ENCODE measurements around the gene ATP8B3. TPM values are rescaled to one million over a fixed set of nuclear protein-coding genes. Genes with fewer than 3 reads are reported as not detected.

The ATP8B3 gene
- total and polyA plus RNA-seq, 2 of the 13 experiments (the other 11 are each of a cell fraction or from before 2014, with no cell fraction given): 2.6 to 5.9 TPM

GRCh38 chr19:1850809-1851653 is 39.0 kb upstream of the ATP8B3 start (continued):
- peak; percentile 57 for TF ChIP-seq ZFP36 (IDR thresholded peaks at IDR 0.05; ENCODE audit: borderline replicate concordance, low read depth, low read length, partially characterized antibody)
- peak; percentile 79 for TF ChIP-seq ZMYM3 (CRISPR knock-in tag; IDR thresholded peaks at IDR 0.05)
- no peak for TF ChIP-seq SMARCE1 (IDR thresholded peaks at IDR 0.05; ENCODE audit: borderline replicate concordance)
- no peak for TF ChIP-seq HNRNPLL (IDR thresholded peaks at IDR 0.05; ENCODE audit: low read depth, low read length, poor library complexity, severe bottlenecking)
- peak; percentile 50 for TF ChIP-seq AGO2 (optimal IDR thresholded peaks at IDR 0.05; ENCODE audit: low read depth, low read length)
- TF ChIP-seq GPN1 (CRISPR knock-in tag; IDR thresholded peaks at IDR 0.05; ENCODE audit: borderline replicate concordance): no peak

GRCh38 chr19:1849886-1850398 is 37.9 kb upstream of the ATP8B3 start:
- POLR2A ChIA-PET: no interaction called here
- Histone ChIP-seq H3K27ac (ENCODE audit: extremely low read length, insufficient read depth, low read length) (no peak overlapping the region), H3K36me3 (replicated peaks in 1 of 2; ENCODE audit: control insufficient read depth in 1 of 2, insufficient read depth in 2 of 2, low read length in 2 of 2) (peaks cover 4 to 9% of the 10 kb centered on the region in 2 experiments; a peak in 2 of 5 replicates), H3K4me1 (ENCODE audit: insufficient read depth, low read length) (peaks cover 33% of the 10 kb centered on the region), H3K4me3 (replicated peaks in 1 of 3; ENCODE audit: insufficient read depth in 1 of 3, low read depth in 2 of 3, low read length in 3 of 3) (no peak overlapping the region), H3K9me3 (ENCODE audit: low read length) (no peaks in the 10 kb centered on the region), H4K20me1 (ENCODE audit: insufficient read depth, low read length) (peaks cover 17% of the 10 kb centered on the region), H3K79me2 (ENCODE audit: insufficient read depth, low read length) (peaks cover 31% of the 10 kb centered on the region), H2AFZ (ENCODE audit: low read length) (no peak overlapping the region), H3K27me3 (ENCODE audit: control insufficient read depth in 1 of 2, insufficient read depth in 2 of 2, low read length in 2 of 2) (no peaks in the 10 kb centered on the region; a peak in 1 of 5 replicates), H3K4me2 (ENCODE audit: low read depth, low read length) (no peak overlapping the region), H3K9ac (ENCODE audit: insufficient read depth, low read depth, low read length) (no peak overlapping the region)
- CTCF ChIA-PET (ENCODE audit: low intra/inter-chr PET ratio, low total read pairs): no interaction called here
- BruUV-seq (replicated peaks): no TSS peak
- TF ChIP-seq, protein P1, sequence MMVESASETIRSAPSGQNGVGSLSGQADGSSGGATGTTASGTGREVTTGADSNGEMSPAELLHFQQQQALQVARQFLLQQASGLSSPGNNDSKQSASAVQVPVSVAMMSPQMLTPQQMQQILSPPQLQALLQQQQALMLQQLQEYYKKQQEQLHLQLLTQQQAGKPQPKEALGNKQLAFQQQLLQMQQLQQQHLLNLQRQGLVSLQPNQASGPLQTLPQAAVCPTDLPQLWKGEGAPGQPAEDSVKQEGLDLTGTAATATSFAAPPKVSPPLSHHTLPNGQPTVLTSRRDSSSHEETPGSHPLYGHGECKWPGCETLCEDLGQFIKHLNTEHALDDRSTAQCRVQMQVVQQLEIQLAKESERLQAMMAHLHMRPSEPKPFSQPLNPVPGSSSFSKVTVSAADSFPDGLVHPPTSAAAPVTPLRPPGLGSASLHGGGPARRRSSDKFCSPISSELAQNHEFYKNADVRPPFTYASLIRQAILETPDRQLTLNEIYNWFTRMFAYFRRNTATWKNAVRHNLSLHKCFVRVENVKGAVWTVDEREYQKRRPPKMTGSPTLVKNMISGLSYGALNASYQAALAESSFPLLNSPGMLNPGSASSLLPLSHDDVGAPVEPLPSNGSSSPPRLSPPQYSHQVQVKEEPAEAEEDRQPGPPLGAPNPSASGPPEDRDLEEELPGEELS (CRISPR knock-in tag; IDR thresholded peaks at IDR 0.05): no peak
- TF ChIP-seq NFE2L1 (CRISPR knock-in tag; IDR thresholded peaks at IDR 0.05; ENCODE audit: borderline replicate concordance): no peak
- 0 out of 2 replicates have a peak, but pooled peaks have one; percentile 58 for TF ChIP-seq ZKSCAN1 (IDR thresholded peaks at IDR 0.05; ENCODE audit: low read length)
- no peak for TF ChIP-seq KLF9 (CRISPR knock-in tag; IDR thresholded peaks at IDR 0.05; ENCODE audit: low read depth)
- no peak for TF ChIP-seq SRY (CRISPR knock-in tag; IDR thresholded peaks at IDR 0.05)
- TF ChIP-seq SCMH1 (CRISPR knock-in tag; IDR thresholded peaks at IDR 0.05; ENCODE audit: borderline replicate concordance): no peak
- no peak for FAIRE-seq
- 97% methylated on average over 10 of the region's 10 CpGs for whole genome bisulfite sequencing (ENCODE audit: low lambda C conversion rate)
- in situ Hi-C loops (cut with HindIII; ENCODE audit: extremely low pct_ligation_motif_present, low pct_unique_long_range_greater_than_20kb): no loop called here
- DNase-seq (ENCODE audit: low spot score): no peak
- no peak for ATAC-seq
- intact Hi-C loops (cut with micrococcal nuclease; ENCODE audit: unreplicated experiment): no loop called here
